ENCODE results near the gene ZSCAN9. TPM values are rescaled to one million over a fixed set of nuclear protein-coding genes. Genes with fewer than 3 reads are reported as not detected.

ZSCAN9 gene
- total and polyA plus RNA-seq, 2 of the 13 experiments (the other 11 are each of a cell fraction or from before 2014, with no cell fraction given), result 14.6 to 17.8 TPM

GRCh38 chr6:28211840-28212509, 13.1 kb upstream of the ZSCAN9 start (continued):
- TF ChIP-seq GPN1 (CRISPR knock-in tag; IDR thresholded peaks at IDR 0.05; ENCODE audit: borderline replicate concordance) (no peak), SIN3A (IDR thresholded peaks at IDR 0.05; ENCODE audit: borderline replicate concordance, low read depth, low read length) (peak; percentile 18; the same call in 1 of the 2 replicates), PREB (CRISPR knock-in tag; IDR thresholded peaks at IDR 0.05) (no peak), ZSCAN22 (CRISPR knock-in tag; IDR thresholded peaks at IDR 0.05) (no peak), RBM22 (optimal IDR thresholded peaks at IDR 0.05; ENCODE audit: low read length) (no peak), ZHX1 (CRISPR knock-in tag; IDR thresholded peaks at IDR 0.05; ENCODE audit: low read depth) (no peak), ZNF629 (CRISPR knock-in tag; conservative IDR thresholded peaks at IDR 0.05) (no peak), ZNF761 (CRISPR knock-in tag; conservative IDR thresholded peaks at IDR 0.05) (no peak), ZNF484 (CRISPR knock-in tag; IDR thresholded peaks at IDR 0.05; ENCODE audit: borderline replicate concordance, low read depth) (no peak), ZFX (CRISPR knock-in tag; IDR thresholded peaks at IDR 0.05; ENCODE audit: low read depth) (peak; percentile 13; the same call in 1 of the 2 replicates), YY1 (IDR thresholded peaks at IDR 0.05; ENCODE audit: insufficient read depth, insufficient replicate concordance, low read depth, low read length) (peak; percentile 26), BORCS8-MEF2B (CRISPR knock-in tag; IDR thresholded peaks at IDR 0.05) (no peak), ZNF280D (CRISPR knock-in tag; IDR thresholded peaks at IDR 0.05) (no peak), ZNF607 (CRISPR knock-in tag; IDR thresholded peaks at IDR 0.05; ENCODE audit: borderline replicate concordance) (no peak), ZNF33A (CRISPR knock-in tag; IDR thresholded peaks at IDR 0.05; ENCODE audit: borderline replicate concordance) (0 out of 2 replicates have a peak, but pooled peaks have one; percentile 51), THAP8 (CRISPR knock-in tag; IDR thresholded peaks at IDR 0.05; ENCODE audit: borderline replicate concordance) (no peak), ZNF616 (CRISPR knock-in tag; IDR thresholded peaks at IDR 0.05; ENCODE audit: low read depth) (no peak), ZFAT (CRISPR knock-in tag; conservative IDR thresholded peaks at IDR 0.05) (no peak), ZNF562 (CRISPR knock-in tag; IDR thresholded peaks at IDR 0.05; ENCODE audit: borderline replicate concordance) (no peak), NCOR1 (IDR thresholded peaks at IDR 0.05; ENCODE audit: borderline replicate concordance, low read length) (no peak), NR2F2 (IDR thresholded peaks at IDR 0.05; ENCODE audit: borderline replicate concordance, low read depth) (no peak)
